ENCODE data around the gene WDR54.
"Not testable (repeated sequence)": the region's sequence is repeated elsewhere in the genome, so short reads cannot be mapped to it uniquely, and the experiment has no call there.

Gene WDR54

GRCh38 chr2:74429487-74430451 lies 8.2 kb downstream of the WDR54 start:
- FAIRE-seq, result no peak

GRCh38 chr2:74430502-74430901 lies 9.0 kb downstream of the WDR54 start:
- FAIRE-seq, result no peak

DNA sequence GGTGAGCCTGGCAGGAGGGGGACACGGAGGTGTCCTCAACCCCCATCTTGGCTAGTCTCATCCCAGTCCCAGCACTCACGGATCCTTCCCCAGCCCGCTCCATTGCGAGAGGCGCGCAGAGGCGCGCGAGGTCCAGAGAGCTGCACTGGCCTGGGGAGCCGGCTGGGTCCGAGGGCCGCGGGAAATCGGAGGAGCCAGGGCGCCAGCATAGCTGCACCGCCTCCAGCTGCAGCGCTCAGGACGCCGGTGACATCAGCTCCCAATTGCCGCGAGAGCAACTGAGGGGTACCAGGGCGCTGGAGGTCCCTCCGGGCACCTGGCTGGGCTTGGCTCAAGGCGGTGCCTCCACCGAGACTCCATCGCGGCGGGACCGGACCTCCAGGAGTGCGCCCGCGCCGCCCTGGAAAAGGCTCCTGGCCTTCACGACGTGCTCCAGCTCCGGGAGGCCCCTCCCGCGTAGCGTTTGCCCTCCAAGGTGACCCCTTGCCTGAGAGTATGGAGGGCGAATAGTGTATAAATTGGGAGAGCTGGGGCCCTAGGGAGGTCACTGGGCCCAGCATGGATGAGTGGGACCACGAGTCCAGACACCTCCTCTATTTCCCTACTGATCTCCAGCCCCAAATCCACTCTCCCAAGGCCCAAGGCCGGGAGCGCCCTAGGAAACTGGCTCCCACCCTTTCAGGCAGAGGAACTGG lies 14.7 kb downstream of the WDR54 start:
- no peak for FAIRE-seq

GRCh38 chr2:74436848-74437695 lies 15.5 kb downstream of the WDR54 start:
- no peak for FAIRE-seq

- no peak for FAIRE-seq
Measured at GRCh38 chr2:74438248-74438647, 16.7 kb downstream of the WDR54 start.

GRCh38 chr2:74439373-74439772 lies 17.8 kb downstream of the WDR54 start:
- no peak for FAIRE-seq

GRCh38 chr2:74439803-74440377 lies 18.4 kb downstream of the WDR54 start:
- FAIRE-seq, result no peak

- FAIRE-seq, result no peak
Measured at GRCh38 chr2:74440378-74441169, 19.0 kb downstream of the WDR54 start.

GRCh38 chr2:74441170-74441689 lies 19.7 kb downstream of the WDR54 start:
- FAIRE-seq, result no peak

DNA sequence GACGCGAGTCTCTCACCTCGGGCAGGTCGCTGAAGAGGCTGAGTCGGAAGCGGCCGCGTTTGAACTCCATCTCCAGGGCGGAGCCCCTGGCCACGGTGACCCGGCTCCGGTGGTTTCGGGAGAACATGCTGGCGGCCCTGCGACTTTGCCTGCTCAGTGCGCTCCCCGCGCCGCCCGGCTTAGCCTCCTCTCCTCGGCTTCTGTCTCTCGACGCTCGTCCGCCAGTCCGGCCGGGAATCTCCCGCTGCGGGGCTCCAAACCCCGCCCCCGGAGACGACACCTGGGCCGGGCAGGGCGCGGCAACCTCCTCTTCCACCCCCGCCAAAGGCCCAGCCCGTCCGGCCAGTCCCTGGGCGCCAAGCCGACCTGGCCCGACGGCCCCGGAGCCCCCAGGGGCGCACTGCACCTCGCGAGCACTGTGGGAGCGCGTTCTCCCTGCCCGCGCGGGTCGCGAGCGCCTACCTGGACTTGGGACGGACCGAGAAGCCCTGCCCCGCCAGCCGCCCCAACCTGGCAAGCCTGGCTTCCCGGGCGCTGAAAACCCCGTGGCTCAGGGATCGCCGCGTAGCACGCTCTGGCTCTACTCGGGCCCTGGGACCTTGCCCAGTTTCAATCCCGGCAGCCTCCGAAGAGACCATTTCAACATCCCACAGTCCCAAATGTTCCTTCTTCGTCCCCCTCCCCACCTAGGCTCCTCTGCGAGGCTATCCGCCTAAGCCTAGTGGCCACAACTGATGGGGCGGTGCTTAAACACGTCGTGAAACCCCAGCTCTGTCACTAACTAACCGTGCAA lies 20.4 kb downstream of the WDR54 start, which contains the start of gene RTKN:
Gene RTKN, minus strand, starts transcription at position 248 of the 793 bp plus-strand sequence. Its CDS starts 121 bp downstream, at position 127.
- no peak for FAIRE-seq

GRCh38 chr2:74442483-74443297 lies 21.2 kb downstream of the WDR54 start:
- FAIRE-seq, result not testable (repeated sequence)

DNA sequence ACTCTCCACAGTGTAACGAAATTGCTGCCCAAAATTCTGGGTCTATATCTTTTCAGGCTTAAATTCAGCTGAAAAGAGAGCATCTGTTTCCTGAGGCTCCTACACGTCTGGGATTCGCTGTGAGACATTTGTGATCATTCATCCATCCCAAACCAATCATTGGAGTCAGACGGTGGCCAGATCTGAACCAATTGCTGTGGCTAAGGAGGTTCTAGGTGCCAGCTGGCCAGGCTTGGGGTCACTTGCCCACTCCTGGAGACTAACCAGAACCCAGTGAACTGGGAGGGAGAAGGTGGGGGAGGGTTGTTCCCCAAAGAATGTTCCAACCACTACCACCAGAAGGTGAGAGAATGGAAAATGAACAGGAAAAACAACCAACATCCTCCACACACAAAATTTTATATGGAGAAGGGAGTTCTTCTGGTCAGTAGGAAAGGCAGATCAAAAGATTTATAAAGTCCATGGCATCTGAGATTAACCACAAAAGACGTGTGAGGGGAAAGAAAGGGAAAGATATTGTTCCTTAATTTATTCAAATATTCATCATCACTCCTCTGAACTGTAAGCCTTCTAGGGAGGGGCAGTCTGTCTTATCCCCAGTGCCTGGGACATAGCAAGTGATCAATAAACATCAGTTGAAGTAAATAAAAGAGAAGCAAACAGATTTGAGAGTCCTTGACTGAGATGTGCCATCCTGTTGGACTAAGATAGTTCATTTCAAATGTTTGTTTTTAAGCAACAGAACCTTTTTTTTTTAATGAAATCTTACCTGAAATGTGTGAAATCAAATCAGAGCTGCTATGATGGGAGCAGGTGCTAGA lies 23.2 kb downstream of the WDR54 start:
- FAIRE-seq, result no peak

DNA sequence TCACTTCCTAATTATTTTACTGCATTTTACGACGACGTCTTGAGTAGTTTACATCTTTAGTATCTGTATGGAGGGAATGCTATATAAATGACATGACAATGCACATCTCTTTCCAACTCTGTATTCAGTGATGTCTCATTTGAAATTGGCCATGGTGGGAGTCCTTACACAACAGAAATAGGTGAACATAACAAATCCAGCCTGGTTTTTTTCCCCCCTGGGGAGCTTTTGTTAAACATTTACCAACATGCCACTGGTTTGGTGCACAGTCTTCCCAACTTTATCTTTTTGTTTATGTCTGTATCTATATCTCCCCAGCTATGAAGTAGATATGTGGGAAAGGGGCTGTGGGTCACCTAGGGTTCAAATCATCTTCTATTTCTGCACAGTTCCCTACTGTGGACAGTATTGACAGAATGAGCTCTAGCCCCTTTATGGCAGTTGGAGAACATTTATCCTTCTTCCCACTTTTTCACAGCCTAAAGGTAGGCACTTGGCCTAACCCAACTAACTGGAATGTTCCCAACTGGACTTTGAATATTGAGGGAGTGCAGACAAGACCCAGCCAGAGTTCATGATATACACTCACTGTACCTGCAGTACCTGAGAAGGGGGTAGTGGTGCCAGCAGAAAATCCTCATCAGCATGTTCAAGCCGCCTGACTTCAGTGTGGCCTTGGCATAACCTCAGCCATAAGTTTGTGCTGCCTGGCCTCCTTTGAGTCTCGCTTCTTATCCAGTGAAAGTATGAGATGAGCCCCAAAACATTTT lies 25.9 kb downstream of the WDR54 start:
- no peak for FAIRE-seq

- FAIRE-seq, result no peak
Measured at GRCh38 chr2:74448771-74449170, 27.2 kb downstream of the WDR54 start.

DNA sequence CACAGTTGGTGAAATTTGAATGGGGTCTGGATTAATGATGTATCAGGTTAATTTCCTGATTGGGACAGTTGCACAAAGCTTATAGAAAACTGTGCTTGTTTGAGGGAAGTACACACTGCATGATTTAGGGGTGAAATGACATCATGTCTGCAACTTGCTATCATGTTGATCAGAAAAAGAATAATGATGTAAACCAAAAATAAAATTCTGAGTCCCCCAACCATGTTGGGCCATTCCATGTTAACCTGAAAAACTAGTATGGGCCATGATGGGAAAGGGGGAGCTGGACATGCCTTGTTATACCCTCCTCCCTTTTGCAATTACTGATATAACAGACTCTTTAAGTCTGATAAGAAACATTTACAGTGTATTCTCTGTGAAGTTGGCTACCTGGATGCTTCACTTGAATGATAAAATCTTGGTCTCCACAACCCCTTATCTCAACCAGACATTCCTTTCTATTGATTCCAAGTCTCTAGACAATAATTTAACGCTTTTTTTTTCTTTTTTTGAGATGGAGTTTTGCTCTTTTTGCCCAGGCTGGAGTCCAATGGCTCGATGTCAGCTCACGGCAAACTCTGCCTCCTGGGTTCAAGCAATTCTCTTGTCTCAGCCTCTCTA lies 29.1 kb downstream of the WDR54 start:
- FAIRE-seq, result no peak

DNA sequence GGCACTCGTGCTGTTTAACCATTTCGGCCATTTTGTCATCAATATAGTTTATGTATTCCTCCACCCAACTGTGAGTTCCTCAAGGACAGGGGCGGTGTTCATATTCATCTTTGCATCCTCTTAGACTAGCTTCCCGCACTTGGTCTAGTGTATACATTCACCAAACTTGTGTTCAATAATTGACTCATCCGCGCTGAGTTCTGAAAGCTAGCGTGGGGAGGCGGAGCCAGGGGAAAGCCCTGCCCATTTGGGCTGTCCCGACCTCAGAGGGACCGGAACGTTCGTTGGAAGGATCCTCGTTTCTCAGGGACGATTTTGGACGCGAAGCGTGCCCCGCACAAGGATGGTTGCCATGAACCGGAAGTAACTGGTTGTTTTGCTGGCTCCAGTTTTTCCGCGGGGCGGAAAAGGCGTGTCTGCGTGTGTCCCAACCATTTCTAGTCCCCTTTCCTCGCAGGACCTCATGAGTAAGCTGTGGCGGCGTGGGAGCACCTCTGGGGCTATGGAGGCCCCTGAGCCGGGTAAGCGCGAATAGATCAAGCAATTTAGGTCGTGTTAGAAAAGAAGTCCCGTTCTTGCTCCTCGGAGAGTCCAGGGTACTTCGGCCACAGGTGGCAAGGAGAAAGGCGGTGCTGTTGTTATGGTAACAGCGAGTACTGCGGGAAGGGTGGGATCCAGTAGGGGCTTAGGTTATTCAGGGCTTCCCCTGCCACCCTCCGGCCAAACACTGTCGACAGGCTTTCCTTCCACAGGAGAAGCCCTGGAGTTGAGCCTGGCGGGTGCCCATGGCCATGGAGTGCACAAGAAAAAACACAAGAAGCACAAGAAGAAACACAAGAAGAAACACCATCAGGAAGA lies 33.4 kb downstream of the WDR54 start, which contains the start of gene INO80B:
Gene INO80B, plus strand, starts transcription at position 434 of the 858 bp plus-strand sequence. Its CDS starts 30 bp downstream, at position 464.
- peak; percentile 45 for FAIRE-seq

Measured in colon (tissue), 2 donors.